SK-N-SH treated with all-trans-retinoic acid at 6 μM for 48 hours (cell line): ENCODE measurements around the gene PLAU.
"Not testable (repeated sequence)": the region's sequence is repeated elsewhere in the genome, so short reads cannot be mapped to it uniquely, and the experiment has no call there.

Experiments
- ATAC-seq: fragments of 200-7000 bp; cut with Tn5 transposase; 3 replicates; pipeline ENCODE4 v1.9.1; 2020; ENCODE audit warnings: mild to moderate bottlenecking, moderate library complexity
- ARNTL ChIP-seq: fragments of 450-650 bp; formaldehyde crosslinking; IDR thresholded peaks from 2 replicates; pipeline ENCODE4 v1.5.0; 2020; ENCODE audit warnings: low read depth, mild to moderate bottlenecking, moderate library complexity, borderline replicate concordance
- CSDC2 ChIP-seq: fragments of 250-450 bp; sonication (Bioruptor Pico); IDR thresholded peaks from 2 replicates; pipeline ENCODE4 v1.5.0; 2020; ENCODE audit warnings: mild to moderate bottlenecking, moderate library complexity
- ESRRG ChIP-seq: fragments of 250-450 bp; sonication (Bioruptor Pico); IDR thresholded peaks from 2 replicates; pipeline ENCODE4 v1.6.1; 2021; ENCODE audit warnings: mild to moderate bottlenecking
- GLIS3 ChIP-seq: fragments of 250-450 bp; sonication (Bioruptor Pico); IDR thresholded peaks from 2 replicates; pipeline ENCODE4 v1.5.0; 2020; ENCODE audit warnings: mild to moderate bottlenecking, moderate library complexity
- ISL1 ChIP-seq: fragments of 250-450 bp; sonication (Bioruptor Pico); IDR thresholded peaks from 2 replicates; pipeline ENCODE4 v2.1.2; 2022; ENCODE audit warnings: mild to moderate bottlenecking, moderate library complexity
- OSR1 ChIP-seq: fragments of 250-450 bp; sonication (Bioruptor Pico); IDR thresholded peaks from 2 replicates; pipeline ENCODE4 v1.8.0; 2022; ENCODE audit warnings: moderate library complexity, mild to moderate bottlenecking, inconsistent platforms
- PATZ1 ChIP-seq: fragments of 250-450 bp; sonication (Bioruptor Pico); IDR thresholded peaks from 2 replicates; pipeline ENCODE4 v1.8.0; 2020; ENCODE audit warnings: mild to moderate bottlenecking, moderate library complexity, borderline replicate concordance
- PPARA ChIP-seq: fragments of 250-450 bp; sonication (Bioruptor Pico); IDR thresholded peaks from 2 replicates; pipeline ENCODE4 v1.5.0; 2020; ENCODE audit warnings: mild to moderate bottlenecking, borderline replicate concordance
- RARB ChIP-seq: fragments of 250-450 bp; sonication (Bioruptor Pico); IDR thresholded peaks from 2 replicates; pipeline ENCODE4 v1.8.0; 2021; ENCODE audit warnings: mild to moderate bottlenecking, moderate library complexity
- TOX ChIP-seq: fragments of 250-450 bp; sonication (Bioruptor Pico); IDR thresholded peaks from 2 replicates; pipeline ENCODE4 v1.8.0; 2021; ENCODE audit warnings: mild to moderate bottlenecking, moderate library complexity, borderline replicate concordance
- TSHZ2 ChIP-seq: fragments of 250-450 bp; sonication (Bioruptor Pico); IDR thresholded peaks from 2 replicates; pipeline ENCODE4 v1.5.0; 2020; ENCODE audit warnings: mild to moderate bottlenecking, moderate library complexity
- ZC3H10 ChIP-seq: fragments of 250-450 bp; sonication (Bioruptor Pico); IDR thresholded peaks from 2 replicates; pipeline ENCODE4 v1.5.1; 2021; ENCODE audit warnings: mild to moderate bottlenecking, moderate library complexity
- ZFP3 ChIP-seq: fragments of 250-450 bp; sonication (Bioruptor Pico); IDR thresholded peaks from 2 replicates; pipeline ENCODE4 v1.5.0; 2020; ENCODE audit warnings: mild to moderate bottlenecking, moderate library complexity
- ZFP30 ChIP-seq: fragments of 450-650 bp; formaldehyde crosslinking; IDR thresholded peaks from 2 replicates; pipeline ENCODE4 v1.5.0; 2022; ENCODE audit warnings: mild to moderate bottlenecking, moderate library complexity
- ZNF565 ChIP-seq: fragments of 450-650 bp; formaldehyde crosslinking; conservative IDR thresholded peaks from 2 replicates; pipeline ENCODE4 v1.5.0; 2020; ENCODE audit warnings: low read depth, mild to moderate bottlenecking, moderate library complexity
- ZNF8 ChIP-seq: fragments of 450-650 bp; formaldehyde crosslinking; IDR thresholded peaks from 2 replicates; pipeline ENCODE4 v1.5.0; 2020; ENCODE audit warnings: mild to moderate bottlenecking, moderate library complexity
- TF ChIP-seq, protein P1 (sequence below): fragments of 250-450 bp; sonication (Bioruptor Pico); IDR thresholded peaks from 2 replicates; pipeline ENCODE4 v1.5.1; 2021; ENCODE audit warnings: mild to moderate bottlenecking, moderate library complexity
- TF ChIP-seq, protein P2 (sequence below): fragments of 250-450 bp; sonication (Bioruptor Pico); IDR thresholded peaks from 2 replicates; pipeline ENCODE4 v1.5.1; 2020; ENCODE audit warnings: low read depth, mild to moderate bottlenecking, moderate library complexity
- TF ChIP-seq, protein P3 (sequence below): fragments of 250-450 bp; sonication (Bioruptor Pico); IDR thresholded peaks from 2 replicates; pipeline ENCODE4 v1.8.0; 2021; ENCODE audit warnings: low read depth, mild to moderate bottlenecking, moderate library complexity, borderline replicate concordance

The PLAU gene

DNA sequence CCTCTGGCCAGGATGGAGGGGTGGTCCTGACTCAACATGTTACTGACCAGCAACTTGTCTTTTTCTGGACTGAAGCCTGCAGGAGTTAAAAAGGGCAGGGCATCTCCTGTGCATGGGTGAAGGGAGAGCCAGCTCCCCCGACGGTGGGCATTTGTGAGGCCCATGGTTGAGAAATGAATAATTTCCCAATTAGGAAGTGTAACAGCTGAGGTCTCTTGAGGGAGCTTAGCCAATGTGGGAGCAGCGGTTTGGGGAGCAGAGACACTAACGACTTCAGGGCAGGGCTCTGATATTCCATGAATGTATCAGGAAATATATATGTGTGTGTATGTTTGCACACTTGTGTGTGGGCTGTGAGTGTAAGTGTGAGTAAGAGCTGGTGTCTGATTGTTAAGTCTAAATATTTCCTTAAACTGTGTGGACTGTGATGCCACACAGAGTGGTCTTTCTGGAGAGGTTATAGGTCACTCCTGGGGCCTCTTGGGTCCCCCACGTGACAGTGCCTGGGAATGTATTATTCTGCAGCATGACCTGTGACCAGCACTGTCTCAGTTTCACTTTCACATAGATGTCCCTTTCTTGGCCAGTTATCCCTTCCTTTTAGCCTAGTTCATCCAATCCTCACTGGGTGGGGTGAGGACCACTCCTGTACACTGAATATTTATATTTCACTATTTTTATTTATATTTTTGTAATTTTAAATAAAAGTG is 6.0 kb downstream of the PLAU start:
- TF ChIP-seq ISL1 (CRISPR knock-in tag) = no peak
- TF ChIP-seq, protein P1, sequence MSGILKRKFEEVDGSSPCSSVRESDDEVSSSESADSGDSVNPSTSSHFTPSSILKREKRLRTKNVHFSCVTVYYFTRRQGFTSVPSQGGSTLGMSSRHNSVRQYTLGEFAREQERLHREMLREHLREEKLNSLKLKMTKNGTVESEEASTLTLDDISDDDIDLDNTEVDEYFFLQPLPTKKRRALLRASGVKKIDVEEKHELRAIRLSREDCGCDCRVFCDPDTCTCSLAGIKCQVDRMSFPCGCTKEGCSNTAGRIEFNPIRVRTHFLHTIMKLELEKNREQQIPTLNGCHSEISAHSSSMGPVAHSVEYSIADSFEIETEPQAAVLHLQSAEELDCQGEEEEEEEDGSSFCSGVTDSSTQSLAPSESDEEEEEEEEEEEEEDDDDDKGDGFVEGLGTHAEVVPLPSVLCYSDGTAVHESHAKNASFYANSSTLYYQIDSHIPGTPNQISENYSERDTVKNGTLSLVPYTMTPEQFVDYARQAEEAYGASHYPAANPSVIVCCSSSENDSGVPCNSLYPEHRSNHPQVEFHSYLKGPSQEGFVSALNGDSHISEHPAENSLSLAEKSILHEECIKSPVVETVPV (CRISPR knock-in tag) = no peak
- TF ChIP-seq, protein P2, sequence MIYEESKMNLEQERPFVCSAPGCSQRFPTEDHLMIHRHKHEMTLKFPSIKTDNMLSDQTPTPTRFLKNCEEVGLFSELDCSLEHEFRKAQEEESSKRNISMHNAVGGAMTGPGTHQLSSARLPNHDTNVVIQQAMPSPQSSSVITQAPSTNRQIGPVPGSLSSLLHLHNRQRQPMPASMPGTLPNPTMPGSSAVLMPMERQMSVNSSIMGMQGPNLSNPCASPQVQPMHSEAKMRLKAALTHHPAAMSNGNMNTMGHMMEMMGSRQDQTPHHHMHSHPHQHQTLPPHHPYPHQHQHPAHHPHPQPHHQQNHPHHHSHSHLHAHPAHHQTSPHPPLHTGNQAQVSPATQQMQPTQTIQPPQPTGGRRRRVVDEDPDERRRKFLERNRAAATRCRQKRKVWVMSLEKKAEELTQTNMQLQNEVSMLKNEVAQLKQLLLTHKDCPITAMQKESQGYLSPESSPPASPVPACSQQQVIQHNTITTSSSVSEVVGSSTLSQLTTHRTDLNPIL (CRISPR knock-in tag) = no peak
- no peak for ATAC-seq

GRCh38 chr10:73917566-73918305 is 6.8 kb downstream of the PLAU start:
- no peak for ATAC-seq
- TF ChIP-seq ARNTL (CRISPR knock-in tag) (no peak), ZNF8 (CRISPR knock-in tag) (no peak), ZNF565 (CRISPR knock-in tag) (no peak), ZC3H10 (CRISPR knock-in tag) (no peak), TSHZ2 (CRISPR knock-in tag) (no peak), PPARA (CRISPR knock-in tag) (no peak), ZFP3 (CRISPR knock-in tag) (no peak), ISL1 (CRISPR knock-in tag) (no peak), RARB (CRISPR knock-in tag) (no peak), OSR1 (CRISPR knock-in tag) (no peak), CSDC2 (CRISPR knock-in tag) (no peak), ESRRG (CRISPR knock-in tag) (no peak)
- TF ChIP-seq, protein P3, sequence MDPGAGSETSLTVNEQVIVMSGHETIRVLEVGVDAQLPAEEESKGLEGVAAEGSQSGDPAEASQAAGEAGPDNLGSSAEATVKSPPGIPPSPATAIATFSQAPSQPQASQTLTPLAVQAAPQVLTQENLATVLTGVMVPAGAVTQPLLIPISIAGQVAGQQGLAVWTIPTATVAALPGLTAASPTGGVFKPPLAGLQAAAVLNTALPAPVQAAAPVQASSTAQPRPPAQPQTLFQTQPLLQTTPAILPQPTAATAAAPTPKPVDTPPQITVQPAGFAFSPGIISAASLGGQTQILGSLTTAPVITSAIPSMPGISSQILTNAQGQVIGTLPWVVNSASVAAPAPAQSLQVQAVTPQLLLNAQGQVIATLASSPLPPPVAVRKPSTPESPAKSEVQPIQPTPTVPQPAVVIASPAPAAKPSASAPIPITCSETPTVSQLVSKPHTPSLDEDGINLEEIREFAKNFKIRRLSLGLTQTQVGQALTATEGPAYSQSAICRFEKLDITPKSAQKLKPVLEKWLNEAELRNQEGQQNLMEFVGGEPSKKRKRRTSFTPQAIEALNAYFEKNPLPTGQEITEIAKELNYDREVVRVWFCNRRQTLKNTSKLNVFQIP (CRISPR knock-in tag) = no peak
- TF ChIP-seq, protein P2 (CRISPR knock-in tag) = no peak

DNA sequence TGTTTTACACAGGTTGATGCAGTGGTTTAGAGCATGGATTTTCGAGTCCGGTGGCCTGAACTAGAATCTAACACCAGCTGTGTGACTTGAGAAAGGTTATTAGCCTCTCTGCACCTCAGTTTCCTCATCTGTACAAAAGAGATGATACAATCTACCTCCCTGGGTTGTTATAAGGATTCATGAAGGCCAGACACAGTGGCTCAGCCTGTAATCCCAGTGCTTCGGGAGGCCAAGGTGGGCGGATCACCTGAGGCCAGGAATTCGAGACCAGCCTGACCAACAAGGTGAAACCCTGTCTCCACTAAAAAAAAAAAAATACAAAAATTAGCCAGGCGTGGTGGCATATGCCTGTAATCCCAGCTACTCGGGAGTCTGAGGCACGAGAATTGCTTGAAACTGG is 8.5 kb downstream of the PLAU start:
- not testable (repeated sequence) for ATAC-seq

DNA sequence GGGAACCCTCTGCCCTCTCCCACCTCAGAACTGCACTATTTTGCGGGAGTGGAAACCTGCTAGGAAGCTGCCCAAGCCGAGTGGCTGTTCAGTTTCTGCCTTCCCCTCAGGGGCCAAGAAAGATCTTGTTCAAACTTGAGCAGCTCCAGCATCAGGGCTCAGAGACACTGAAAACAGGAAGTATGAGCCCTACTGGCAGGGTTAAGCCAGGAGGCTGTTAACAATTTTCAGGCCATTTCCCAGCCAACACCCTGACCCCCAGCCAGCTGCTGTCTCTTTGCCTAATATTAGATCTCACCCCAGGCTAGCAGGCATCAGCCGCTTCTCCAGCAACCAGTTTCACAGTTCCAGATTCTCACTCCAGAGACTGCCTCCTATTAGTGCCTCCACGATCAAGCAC is 9.2 kb downstream of the PLAU start:
- ATAC-seq = peak; percentile 70
- TF ChIP-seq ISL1 (CRISPR knock-in tag) (no peak), PATZ1 (CRISPR knock-in tag) (no peak), ZNF565 (CRISPR knock-in tag) (no peak), ZNF8 (CRISPR knock-in tag) (no peak), TOX (CRISPR knock-in tag) (no peak), ZFP30 (CRISPR knock-in tag) (no peak), OSR1 (CRISPR knock-in tag) (no peak), ARNTL (CRISPR knock-in tag) (no peak), GLIS3 (CRISPR knock-in tag) (no peak), RARB (CRISPR knock-in tag) (no peak)
- TF ChIP-seq, protein P3 (CRISPR knock-in tag) = no peak
- TF ChIP-seq, protein P2 (CRISPR knock-in tag) = no peak
- TF ChIP-seq, all 23 proteins: peak for 0
